NCI-H1694 (cell line): ENCODE results near the gene MYO10.

Source experiments
- DNase-seq: peaks from one replicate; lab custom pipeline; 2025; lab: John Stamatoyannopoulos, UW

Gene MYO10

GRCh38 chr5:16812448-16812847, 123.6 kb downstream of the MYO10 start:
- DNase-seq, result no peak

DNA sequence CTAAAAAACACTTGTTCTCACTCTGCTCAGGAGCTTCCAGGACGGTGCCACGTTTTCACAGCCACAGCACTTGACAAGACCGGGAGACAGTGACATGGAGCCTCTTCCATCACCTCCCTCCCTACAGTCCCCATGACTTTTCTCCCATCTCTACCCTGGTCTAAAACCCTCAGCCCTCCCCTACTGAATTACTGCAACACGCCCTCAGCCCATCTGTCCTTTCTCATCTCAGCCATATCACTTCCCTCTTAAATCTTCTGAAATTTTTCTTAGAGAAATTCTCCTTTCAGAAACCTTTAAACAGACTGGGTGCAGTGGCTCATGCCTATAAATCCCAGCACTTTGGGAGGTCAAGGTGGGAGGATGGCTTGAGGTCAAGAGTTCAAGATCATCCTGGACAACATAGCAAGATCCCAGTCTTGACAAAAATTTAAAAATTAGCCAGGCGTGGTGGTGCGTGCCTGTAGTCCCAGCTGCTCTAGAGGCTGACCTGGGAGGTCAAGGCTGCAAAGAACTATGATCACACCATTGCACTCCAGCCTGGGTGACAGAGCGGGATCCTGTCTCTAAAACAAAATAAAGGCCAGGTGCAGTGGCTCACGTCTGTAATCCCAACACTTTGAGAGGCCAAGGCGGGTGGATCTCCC, 125.8 kb downstream of the MYO10 start:
- DNase-seq, result no peak

GRCh38 chr5:16809395-16810207, 126.5 kb downstream of the MYO10 start:
- no peak for DNase-seq

GRCh38 chr5:16809010-16809394, 127.1 kb downstream of the MYO10 start:
- DNase-seq, result no peak

DNA sequence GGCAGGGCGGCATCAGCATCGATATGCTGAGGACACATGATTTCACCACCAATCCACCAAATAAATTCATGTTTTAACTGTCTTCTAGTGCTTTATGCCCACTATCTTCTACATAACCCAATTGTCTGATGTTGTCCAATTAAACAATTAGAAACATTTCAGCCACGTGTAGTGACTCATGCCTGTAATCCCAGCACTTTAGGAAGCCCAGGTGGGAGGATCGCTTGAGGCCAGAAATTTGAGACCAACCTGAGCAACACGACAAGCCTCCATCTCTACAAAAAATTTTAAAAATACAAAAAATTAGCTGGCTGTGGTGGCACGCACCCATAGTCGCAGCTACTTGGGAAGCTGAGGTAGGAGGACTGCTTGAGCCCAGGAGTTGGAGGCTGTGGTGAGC, 128.1 kb downstream of the MYO10 start:
- no peak for DNase-seq

DNA sequence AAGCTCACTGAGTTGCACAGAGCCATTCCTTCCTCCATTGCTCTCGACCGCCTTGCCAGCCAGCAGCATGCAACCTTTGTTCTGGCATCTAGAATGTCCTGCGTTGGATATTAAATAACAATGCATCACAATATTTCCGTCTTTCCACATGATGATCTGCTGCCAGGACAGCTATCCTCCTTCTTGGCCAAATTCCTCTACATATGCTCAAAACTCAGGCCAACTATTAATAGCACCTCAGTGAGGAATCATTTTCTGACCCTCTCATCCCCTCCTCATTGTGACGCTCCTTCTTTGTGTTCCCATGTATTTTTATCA, 128.6 kb downstream of the MYO10 start:
- DNase-seq, result no peak

- no peak for DNase-seq
Observed at GRCh38 chr5:16806711-16807546, 129.2 kb downstream of the MYO10 start.

- no peak for DNase-seq
Observed at GRCh38 chr5:16805486-16805885, 130.6 kb downstream of the MYO10 start.

DNA sequence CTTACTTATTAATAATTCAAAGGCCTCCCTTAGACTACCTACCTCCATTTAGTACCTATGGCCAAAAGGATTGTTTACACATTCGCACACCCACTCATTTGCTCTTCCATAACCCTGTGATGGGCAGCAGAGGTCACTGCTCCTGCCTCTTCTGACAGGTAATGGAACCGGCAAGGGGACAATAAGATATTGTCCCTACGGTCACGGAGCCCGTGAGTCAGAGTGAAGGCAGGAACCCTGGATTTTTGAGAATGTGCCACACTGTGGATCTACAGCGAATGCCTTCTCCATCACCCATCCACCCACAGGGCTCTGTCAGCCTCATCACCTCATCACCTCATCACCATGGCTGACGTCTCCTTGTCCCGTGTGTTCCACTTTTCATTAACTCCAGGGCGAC, 132.3 kb downstream of the MYO10 start:
- no peak for DNase-seq

DNA sequence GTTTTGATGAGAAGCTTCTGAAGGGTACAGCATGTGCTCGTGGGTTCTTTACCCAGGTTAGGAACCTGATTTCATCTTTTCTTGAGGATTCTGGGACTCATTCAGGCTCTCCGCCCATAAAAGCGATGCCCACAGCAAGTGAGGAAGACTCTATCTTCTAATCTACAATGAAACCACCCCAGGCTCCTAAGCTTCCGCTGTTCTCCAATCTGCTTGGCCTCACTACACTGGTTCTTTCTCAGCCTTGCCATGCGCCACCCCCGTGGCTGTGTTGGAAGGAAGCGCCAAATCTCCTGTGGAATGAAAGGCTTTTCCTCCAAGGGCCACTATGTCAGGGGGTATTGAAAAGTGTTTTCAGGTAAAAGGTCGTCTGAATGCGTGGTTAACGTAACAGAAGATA, 135.6 kb downstream of the MYO10 start:
- DNase-seq, result no peak

DNA sequence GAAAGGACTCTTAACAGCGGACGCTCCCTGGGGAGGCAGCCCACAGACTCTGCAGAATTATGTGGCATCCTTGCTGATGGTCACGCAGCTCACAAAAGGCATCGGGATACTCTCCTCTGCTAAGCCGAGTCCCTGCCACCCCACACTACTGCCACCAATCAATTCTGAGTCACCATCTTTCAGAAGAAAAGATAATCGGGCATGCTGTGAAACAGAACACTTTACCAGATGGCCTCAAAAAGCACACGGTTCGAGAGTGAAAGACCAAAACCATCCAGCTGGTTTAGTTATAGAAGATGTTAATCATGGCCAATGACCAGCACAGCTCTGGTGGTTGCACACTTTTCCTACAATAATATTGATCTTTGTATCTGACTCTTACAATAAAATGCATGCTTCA, 136.3 kb downstream of the MYO10 start:
- no peak for DNase-seq

- no peak for DNase-seq
Observed at GRCh38 chr5:16797951-16798350, 138.1 kb downstream of the MYO10 start.

GRCh38 chr5:16794269-16794913, 141.7 kb downstream of the MYO10 start:
- no peak for DNase-seq

DNA sequence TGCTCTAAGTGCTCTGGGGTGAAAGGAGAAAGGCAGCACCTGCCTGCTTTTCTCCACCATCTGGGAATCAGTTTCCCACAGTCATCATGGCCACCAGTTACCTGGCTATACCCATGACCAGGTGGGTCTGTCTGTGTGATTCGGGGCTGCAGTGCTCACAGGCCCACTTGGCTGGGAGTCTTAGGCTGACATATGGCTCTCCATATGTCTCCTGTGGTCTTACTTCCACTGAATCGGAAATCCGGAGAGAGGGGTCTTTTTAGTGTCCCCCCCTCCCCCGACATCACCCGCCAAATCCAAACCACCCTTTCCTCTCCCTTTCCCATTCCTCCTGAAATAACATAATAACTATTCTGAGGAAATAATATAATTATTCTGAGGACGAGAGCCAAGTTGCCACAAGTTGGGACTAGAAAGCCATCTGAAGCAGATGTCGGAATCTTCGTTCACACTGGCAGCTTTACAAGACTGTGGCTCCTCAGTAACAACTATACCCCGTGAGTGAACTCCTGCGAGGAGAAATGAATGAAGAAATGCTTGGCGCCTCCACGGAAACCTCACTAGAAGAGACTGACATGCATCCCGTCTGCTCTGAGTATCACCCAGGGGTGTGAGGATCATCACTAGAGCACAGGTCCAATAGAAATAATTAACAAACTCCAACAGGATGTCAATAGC, 143.4 kb downstream of the MYO10 start:
- peak; percentile 57 for DNase-seq

DNA sequence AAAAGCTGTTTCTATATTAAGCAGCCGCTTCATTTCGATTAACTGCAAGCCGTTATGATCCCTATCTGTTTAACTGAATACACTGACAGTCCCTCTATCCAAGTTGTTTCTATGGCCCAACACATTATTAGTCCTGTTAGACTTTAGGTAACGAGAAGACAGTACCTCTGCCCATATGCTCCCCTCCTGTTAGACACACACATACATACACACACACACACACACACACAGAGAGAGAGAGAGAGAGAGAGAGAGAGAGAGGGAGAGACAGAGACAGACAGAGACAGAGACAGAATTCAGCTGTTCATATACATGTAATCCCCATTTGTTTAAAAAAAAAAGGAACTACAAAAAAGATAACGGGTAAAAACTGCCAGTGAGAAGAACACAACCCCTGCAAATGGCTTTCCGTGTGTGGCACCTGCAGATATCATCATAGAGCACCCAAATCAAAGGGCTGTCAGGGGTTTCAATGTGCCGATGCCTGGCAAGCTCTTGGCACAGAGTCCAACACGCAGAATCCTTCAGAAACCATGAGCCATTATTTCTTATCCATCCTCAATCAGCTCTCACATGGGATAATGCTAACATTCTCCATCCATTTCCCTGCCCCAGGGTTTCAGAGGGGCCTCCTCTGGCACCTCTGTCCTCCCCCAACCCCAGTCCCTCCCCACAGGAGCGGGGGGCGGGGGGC, 144.0 kb downstream of the MYO10 start:
- peak; percentile 50 for DNase-seq

GRCh38 chr5:16791036-16791705, 144.9 kb downstream of the MYO10 start:
- DNase-seq, result peak; percentile 76

- DNase-seq, result no peak
Observed at GRCh38 chr5:16788957-16789356, 147.1 kb downstream of the MYO10 start.

- no peak for DNase-seq
Observed at GRCh38 chr5:16787278-16787677, 148.8 kb downstream of the MYO10 start.

DNA sequence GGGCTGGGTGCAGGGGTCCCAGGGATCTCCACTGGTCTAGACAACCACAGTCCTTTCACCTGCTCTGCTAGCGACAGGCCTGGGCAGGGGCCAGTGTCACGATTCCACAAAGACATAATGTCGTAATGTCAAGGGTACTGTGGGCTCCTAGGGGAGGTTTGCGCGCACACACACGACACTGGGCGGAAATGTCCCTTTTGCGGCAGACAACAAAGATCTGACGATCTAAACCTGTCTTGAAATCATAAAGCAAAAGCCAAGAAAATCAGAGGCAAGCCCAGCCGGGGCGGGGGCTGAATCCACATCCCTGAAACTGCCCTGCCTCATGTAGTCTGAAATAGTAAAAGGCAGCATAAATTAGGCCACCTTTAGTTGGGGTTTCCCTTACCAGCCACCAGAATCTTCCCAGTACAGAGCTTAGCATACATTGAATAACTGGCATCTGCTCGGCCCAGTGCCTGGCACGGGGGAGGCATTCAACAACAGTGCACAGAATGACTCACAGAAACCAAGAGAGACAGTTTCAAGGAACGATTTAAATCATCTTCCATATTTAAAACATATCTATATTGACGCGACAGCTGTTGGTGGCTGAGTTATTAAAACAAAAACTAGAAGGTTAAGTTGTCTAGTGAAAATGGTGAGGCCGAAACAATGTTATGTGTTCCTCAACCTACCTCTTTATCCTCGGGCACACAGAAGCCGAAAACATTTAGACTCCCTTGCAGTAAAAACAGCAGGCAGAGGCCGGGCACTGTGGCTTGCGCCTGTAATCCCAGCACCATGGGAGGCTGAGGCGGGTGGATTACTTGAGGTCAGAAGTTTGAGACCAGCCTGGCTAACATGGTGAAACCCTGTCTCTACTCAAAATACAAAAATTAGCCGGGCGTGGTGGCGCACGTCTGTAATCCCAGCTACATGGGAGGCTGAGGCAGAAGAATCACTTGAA, 151.0 kb downstream of the MYO10 start:
- DNase-seq, result no peak

- no peak for DNase-seq
Observed at GRCh38 chr5:16784088-16784487, 152.0 kb downstream of the MYO10 start.
